Measurements from ENCODE around the gene PYGL.
"Not testable (repeated sequence)": the region's sequence is repeated elsewhere in the genome, so short reads cannot be mapped to it uniquely, and the experiment has no call there.

PYGL gene

GRCh38 chr14:50953502-50953901, 9.2 kb upstream of the PYGL start:
- TF ChIP-seq, protein P1, sequence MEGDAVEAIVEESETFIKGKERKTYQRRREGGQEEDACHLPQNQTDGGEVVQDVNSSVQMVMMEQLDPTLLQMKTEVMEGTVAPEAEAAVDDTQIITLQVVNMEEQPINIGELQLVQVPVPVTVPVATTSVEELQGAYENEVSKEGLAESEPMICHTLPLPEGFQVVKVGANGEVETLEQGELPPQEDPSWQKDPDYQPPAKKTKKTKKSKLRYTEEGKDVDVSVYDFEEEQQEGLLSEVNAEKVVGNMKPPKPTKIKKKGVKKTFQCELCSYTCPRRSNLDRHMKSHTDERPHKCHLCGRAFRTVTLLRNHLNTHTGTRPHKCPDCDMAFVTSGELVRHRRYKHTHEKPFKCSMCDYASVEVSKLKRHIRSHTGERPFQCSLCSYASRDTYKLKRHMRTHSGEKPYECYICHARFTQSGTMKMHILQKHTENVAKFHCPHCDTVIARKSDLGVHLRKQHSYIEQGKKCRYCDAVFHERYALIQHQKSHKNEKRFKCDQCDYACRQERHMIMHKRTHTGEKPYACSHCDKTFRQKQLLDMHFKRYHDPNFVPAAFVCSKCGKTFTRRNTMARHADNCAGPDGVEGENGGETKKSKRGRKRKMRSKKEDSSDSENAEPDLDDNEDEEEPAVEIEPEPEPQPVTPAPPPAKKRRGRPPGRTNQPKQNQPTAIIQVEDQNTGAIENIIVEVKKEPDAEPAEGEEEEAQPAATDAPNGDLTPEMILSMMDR (conservative IDR thresholded peaks at IDR 0.05): no peak
- H3K27ac ChIP-seq: no peak overlapping the region

- H3K27ac ChIP-seq: no peak overlapping the region
- TF ChIP-seq, protein P1 (conservative IDR thresholded peaks at IDR 0.05): no peak
Observed at GRCh38 chr14:50951032-50951431, 6.7 kb upstream of the PYGL start.

DNA sequence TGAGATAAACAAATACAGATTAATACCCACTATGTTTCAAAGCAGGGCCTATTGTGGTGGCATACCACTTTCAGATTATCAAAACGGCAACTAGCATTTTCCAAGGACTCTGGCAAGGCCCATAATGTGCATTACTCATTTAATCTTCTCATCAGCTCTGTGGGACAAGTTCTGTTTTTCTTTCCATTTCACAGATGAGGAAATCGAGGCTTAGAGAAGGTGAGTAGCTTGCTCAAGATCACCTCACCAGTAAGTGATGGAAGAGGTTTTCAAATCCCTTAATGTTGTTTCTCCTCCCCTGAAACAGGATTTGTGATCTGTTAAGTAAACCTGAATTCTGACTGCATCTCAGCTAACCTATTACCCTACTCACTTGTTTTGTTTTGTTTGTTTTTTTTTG, 3.9 kb upstream of the PYGL start:
- TF ChIP-seq, protein P1 (conservative IDR thresholded peaks at IDR 0.05): no peak
- no peak overlapping the region for H3K27ac ChIP-seq

- TF ChIP-seq, protein P1 (conservative IDR thresholded peaks at IDR 0.05): no peak
- no peak overlapping the region for H3K27ac ChIP-seq
Observed at GRCh38 chr14:50947446-50947845, 3.2 kb upstream of the PYGL start.

DNA sequence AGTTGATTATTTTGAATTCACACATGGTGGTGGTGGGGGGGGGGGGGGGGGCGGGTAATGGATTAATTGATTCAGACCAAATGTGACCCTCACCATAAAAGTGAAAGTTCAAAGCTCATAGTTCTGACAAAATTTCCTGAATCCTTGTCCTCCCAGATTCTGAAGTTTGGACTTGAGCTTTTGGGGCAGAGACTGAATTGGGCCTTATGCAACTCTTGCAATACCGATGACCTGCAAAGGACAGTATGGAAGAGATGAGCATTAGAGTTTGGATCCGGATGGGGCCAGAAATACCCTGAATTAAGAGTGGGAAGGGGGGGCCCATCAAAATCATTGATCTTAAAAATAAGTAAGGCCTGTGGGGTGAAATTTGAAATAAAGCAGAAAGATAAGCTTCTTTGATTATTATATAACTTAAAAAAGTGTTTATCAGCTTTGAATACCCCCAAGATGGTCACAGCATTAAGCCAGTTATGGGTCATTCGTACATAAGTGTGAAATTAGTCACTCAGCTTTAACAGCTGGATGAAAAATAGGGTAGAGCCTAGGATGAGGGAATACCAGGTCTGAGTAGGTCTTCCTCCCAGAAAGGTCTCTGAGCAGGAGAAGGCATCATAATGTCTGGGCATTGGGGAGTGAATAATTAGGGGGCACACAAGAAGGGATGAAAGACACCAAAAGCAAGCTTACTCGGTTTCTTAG, 2.1 kb upstream of the PYGL start:
- TF ChIP-seq, protein P1 (conservative IDR thresholded peaks at IDR 0.05): no peak
- H3K27ac ChIP-seq: no peak overlapping the region

DNA sequence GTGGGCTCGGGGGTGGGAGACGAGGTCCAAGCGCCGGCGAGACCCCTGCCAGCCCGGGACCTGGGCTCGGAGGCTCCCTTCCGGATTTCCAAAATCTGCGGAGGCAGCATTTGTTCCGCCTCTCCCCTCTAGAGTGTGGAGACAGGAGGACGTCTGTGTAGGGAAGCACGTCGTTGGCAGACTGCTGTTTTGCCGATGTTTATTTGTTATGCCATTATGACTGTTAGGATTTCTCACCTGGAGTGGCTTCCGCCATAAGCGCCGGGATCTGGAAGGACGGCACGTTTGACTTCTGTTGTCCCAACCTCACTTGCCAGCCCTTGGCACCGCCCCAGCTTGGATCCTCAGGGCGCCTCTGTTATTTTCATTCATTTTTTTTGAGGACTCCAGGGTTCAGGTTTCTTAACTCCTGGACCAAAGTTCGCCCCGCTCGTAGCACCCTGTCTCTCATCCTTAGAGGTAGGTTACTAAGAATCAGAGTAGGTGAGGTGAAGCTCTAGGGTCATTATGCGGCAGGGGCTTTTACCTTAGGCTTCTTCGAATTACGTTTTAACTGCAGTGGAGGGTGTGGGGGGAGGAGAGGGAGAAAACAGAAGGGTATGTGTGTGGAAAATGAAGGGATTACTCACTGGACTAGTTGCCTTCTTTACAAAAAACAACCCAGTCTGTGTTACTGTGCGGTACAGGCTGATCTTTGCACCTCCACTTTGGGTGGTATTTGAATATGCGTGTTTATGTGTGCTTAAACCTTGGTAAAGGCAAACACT, 547 bp upstream of the PYGL start:
- peak overlapping the region; percentile 58 for H3K27ac ChIP-seq
- TF ChIP-seq, protein P1 (conservative IDR thresholded peaks at IDR 0.05): no peak

GRCh38 chr14:50943261-50943942, 881 bp downstream of the PYGL start:
- H3K27ac ChIP-seq: no peak overlapping the region
- TF ChIP-seq, protein P1 (conservative IDR thresholded peaks at IDR 0.05): no peak

DNA sequence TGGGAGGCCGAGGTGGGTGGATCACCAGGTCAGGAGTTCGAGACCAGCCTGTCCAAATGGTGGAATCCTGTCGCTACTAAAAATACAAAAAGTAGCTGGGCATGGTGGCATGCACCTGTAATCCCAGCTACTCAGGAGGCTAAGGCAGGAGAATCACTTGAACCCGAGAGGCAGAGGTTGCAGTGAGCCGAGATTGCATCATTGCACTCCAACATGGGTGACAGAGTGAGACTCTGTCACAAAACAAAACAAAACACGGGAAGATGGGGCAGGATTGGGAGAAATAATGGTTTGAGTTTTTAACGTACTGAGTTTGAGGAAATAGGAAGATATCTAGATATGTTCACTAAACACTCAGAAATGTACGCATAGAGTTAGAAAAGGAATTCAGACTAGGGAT, 2.6 kb downstream of the PYGL start:
- not testable (repeated sequence) for H3K27ac ChIP-seq
